Spleen (tissue), 7 donors: ENCODE results near the gene HSPA12A.

ENCODE experiments used
- POLR2A ChIP-seq, 3 donors: fragments of 450-650 bp; IDR thresholded peaks; one replicate each; pipeline ENCODE4 v1.5.1; 2017; ENCODE audit warnings: antibody characterized with exemption in 3 of 3, mild to moderate bottlenecking in 1 of 3
- POLR2AphosphoS5 ChIP-seq, 3 donors: sonication (generic); formaldehyde crosslinking; IDR thresholded peaks; one replicate each; pipeline ENCODE4 v1.5.1; 2017; ENCODE audit warnings: antibody characterized with exemption in 3 of 3
- TF ChIP-seq, protein P1 (sequence below), 11 experiments: fragments of 200-600 bp in 7 of 11; fragments of 450-650 bp in 4 of 11; sonication (generic) in 4 of 11; IDR thresholded peaks in 8 of 11; conservative IDR thresholded peaks in 3 of 11; 1 replicate in 7 of 11; 2 replicates in 4 of 11; pipeline versions ENCODE4 v1.4.0 to v1.8.0; 2016 to 2021; ENCODE audit warnings: antibody characterized with exemption in 11 of 11, inconsistent platforms in 4 of 11, mild to moderate bottlenecking in 1 of 11
- donor health status: DM: no; HTN: no; CAD: no; lungs with moderate emphysema.
- donor health status: DM: no; HTN: no; CAD: no.
- donor health status: DM: no; HTN: no; CAD: no.

DNA sequence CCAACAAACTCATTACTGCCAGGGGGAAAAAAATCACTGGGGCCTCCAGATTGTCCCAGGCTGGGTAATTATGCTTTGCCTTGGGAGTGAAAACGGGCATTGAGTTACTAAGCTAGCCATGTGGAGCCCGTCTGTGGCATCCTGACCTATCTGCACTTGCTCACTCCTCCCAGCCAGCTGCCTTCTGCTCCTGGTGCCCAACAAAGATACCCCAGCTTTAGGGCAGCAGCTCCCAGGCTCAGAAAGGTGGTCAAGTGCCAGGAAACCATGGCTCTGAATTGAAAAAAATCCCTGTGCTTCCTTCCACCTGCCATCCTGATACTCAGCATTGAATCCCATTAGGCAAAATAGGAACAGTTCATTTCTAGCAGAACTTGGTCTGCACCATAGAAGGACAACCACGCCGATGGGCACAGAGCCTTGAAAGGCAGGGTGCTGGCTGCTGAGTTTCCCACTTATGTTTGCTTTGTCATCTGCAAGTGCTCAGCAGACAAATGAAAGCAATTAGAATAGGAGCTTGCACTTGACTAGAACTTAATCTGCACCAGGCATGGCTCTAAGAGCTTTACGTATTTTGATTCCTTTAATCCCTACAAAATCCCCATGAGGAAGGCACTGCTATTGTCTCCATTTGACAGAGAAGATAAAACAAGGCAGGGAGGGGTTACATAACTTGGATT is 42.8 kb downstream of the HSPA12A start:
- TF ChIP-seq, protein P1, sequence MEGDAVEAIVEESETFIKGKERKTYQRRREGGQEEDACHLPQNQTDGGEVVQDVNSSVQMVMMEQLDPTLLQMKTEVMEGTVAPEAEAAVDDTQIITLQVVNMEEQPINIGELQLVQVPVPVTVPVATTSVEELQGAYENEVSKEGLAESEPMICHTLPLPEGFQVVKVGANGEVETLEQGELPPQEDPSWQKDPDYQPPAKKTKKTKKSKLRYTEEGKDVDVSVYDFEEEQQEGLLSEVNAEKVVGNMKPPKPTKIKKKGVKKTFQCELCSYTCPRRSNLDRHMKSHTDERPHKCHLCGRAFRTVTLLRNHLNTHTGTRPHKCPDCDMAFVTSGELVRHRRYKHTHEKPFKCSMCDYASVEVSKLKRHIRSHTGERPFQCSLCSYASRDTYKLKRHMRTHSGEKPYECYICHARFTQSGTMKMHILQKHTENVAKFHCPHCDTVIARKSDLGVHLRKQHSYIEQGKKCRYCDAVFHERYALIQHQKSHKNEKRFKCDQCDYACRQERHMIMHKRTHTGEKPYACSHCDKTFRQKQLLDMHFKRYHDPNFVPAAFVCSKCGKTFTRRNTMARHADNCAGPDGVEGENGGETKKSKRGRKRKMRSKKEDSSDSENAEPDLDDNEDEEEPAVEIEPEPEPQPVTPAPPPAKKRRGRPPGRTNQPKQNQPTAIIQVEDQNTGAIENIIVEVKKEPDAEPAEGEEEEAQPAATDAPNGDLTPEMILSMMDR (IDR thresholded peaks at IDR 0.05 in 8 of 11, conservative IDR thresholded peaks at IDR 0.05 in 3 of 11): no peak
- TF ChIP-seq POLR2A (IDR thresholded peaks at IDR 0.05) (no peak), POLR2AphosphoS5 (IDR thresholded peaks at IDR 0.05) (no peak)
